Measurements from ENCODE around the gene LCP2. TPM values are rescaled to one million over a fixed set of nuclear protein-coding genes. Genes with fewer than 3 reads are reported as not detected.
"Not testable (repeated sequence)": the region's sequence is repeated elsewhere in the genome, so short reads cannot be mapped to it uniquely, and the experiment has no call there.

The LCP2 gene
- total RNA-seq, 2 donors from 2014 or later, result 1.6 to 2.6 TPM

- ATAC-seq (no peak), DNase-seq (no peak)
- 58 to 65% methylated on average over 4 of the region's 4 CpGs for WGBS, 2 donors
- H3K27me3 ChIP-seq, result no peaks in the 10 kb centered on the region
- no peak overlapping the region for H3K27ac ChIP-seq
- H3K4me3 ChIP-seq, result no peak overlapping the region
- no peaks in the 10 kb centered on the region for H3K9me3 ChIP-seq
- H3K36me3 ChIP-seq (replicated peaks in 1 of 2; ENCODE audit: insufficient read depth in 1 of 2, low read depth in 2 of 2), result no peaks in the 10 kb centered on the region
- intact Hi-C loops (cut with DNase I), result no loop called here
- H3K4me1 ChIP-seq, result no peaks in the 10 kb centered on the region
- TF ChIP-seq POLR2A (IDR thresholded peaks at IDR 0.05), result no peak
- TF ChIP-seq CTCF (IDR thresholded peaks at IDR 0.05), result no peak
Observed at GRCh38 chr5:170249355-170249754, 48.2 kb downstream of the LCP2 start.

GRCh38 chr5:170248931-170249227, 48.7 kb downstream of the LCP2 start:
- H3K27ac ChIP-seq; DNase-seq; H3K9me3 ChIP-seq; H3K4me3 ChIP-seq; H3K4me1 ChIP-seq; H3K36me3 ChIP-seq (replicated peaks in 1 of 2; ENCODE audit: insufficient read depth in 1 of 2, low read depth in 2 of 2); H3K27me3 ChIP-seq; ATAC-seq; intact Hi-C loops (cut with DNase I): not testable (repeated sequence)
- WGBS, 2 donors, result 71 to 72% methylated on average over 4 of the region's 4 CpGs

GRCh38 chr5:170248172-170248930, 49.2 kb downstream of the LCP2 start:
- 43 to 48% methylated on average over 6 of the region's 6 CpGs for WGBS, 2 donors
- H3K4me1 ChIP-seq, result no peaks in the 10 kb centered on the region
- no peaks in the 10 kb centered on the region for H3K9me3 ChIP-seq
- H3K4me3 ChIP-seq, result no peak overlapping the region
- H3K27me3 ChIP-seq, result no peaks in the 10 kb centered on the region
- intact Hi-C loops (cut with DNase I), result no loop called here
- ATAC-seq, result no peak
- TF ChIP-seq POLR2A (IDR thresholded peaks at IDR 0.05), result no peak
- TF ChIP-seq CTCF (IDR thresholded peaks at IDR 0.05), result no peak
- H3K27ac ChIP-seq, result no peak overlapping the region
- H3K36me3 ChIP-seq (replicated peaks in 1 of 2; ENCODE audit: insufficient read depth in 1 of 2, low read depth in 2 of 2), result no peaks in the 10 kb centered on the region
- DNase-seq, result no peak

GRCh38 chr5:170247363-170247762, 50.2 kb downstream of the LCP2 start:
- Histone ChIP-seq H3K4me3 (no peak overlapping the region), H3K27me3 (no peaks in the 10 kb centered on the region), H3K4me1 (no peaks in the 10 kb centered on the region), H3K9me3 (no peaks in the 10 kb centered on the region), H3K36me3 (replicated peaks in 1 of 2; ENCODE audit: insufficient read depth in 1 of 2, low read depth in 2 of 2) (no peaks in the 10 kb centered on the region), H3K27ac (no peak overlapping the region)
- no peak for TF ChIP-seq POLR2A (IDR thresholded peaks at IDR 0.05)
- no peak for TF ChIP-seq CTCF (IDR thresholded peaks at IDR 0.05)
- intact Hi-C loops (cut with DNase I), result no loop called here
- WGBS, 2 donors, result 25% methylated on average over 2 of the region's 2 CpGs
- no peak for DNase-seq
- no peak for ATAC-seq

- no peaks in the 10 kb centered on the region for H3K4me1 ChIP-seq
- no peak overlapping the region for H3K27ac ChIP-seq
- TF ChIP-seq POLR2A (IDR thresholded peaks at IDR 0.05) (no peak), CTCF (IDR thresholded peaks at IDR 0.05) (no peak)
- intact Hi-C loops (cut with DNase I), result no loop called here
- H3K27me3 ChIP-seq, result no peaks in the 10 kb centered on the region
- 61 to 62% methylated on average over 4 of the region's 4 CpGs for WGBS, 2 donors
- H3K9me3 ChIP-seq, result no peaks in the 10 kb centered on the region
- H3K4me3 ChIP-seq, result no peak overlapping the region
- ATAC-seq (no peak), DNase-seq (no peak)
- no peaks in the 10 kb centered on the region for H3K36me3 ChIP-seq (replicated peaks in 1 of 2; ENCODE audit: insufficient read depth in 1 of 2, low read depth in 2 of 2)
Observed at GRCh38 chr5:170246126-170246870, 51.3 kb downstream of the LCP2 start.

GRCh38 chr5:170245436-170245835, 52.1 kb downstream of the LCP2 start:
- ATAC-seq; H3K9me3 ChIP-seq; H3K27ac ChIP-seq; H3K36me3 ChIP-seq (replicated peaks in 1 of 2; ENCODE audit: insufficient read depth in 1 of 2, low read depth in 2 of 2); intact Hi-C loops (cut with DNase I); H3K4me1 ChIP-seq; H3K27me3 ChIP-seq; DNase-seq; H3K4me3 ChIP-seq: not testable (repeated sequence)
- WGBS, 2 donors, result 86% methylated on average over 13 to 21 of the region's 23 CpGs
